Endothelial cell of umbilical vein (primary cell): ENCODE data around the gene MOK. TPM values are rescaled to one million over a fixed set of nuclear protein-coding genes. Genes with fewer than 3 reads are reported as not detected.

Experiments
- BruUV-seq: library from RNA; stranded (reverse); fragments of 400-500 nt; replicated peaks from 2 replicates; lab custom pipeline; 2021; lab: Mats Ljungman, UMichigan
- CTCF ChIA-PET: fragments of 300-600, 350-600 bp; sonication (Branson Sonifier 250); formaldehyde crosslinking; loops from one replicate; lab custom pipeline; 2021; ENCODE audit warnings: antibody characterized with exemption, inconsistent platforms; lab: Charles Lee
- POLR2A ChIA-PET: fragments of 300-600, 350-600 bp; sonication (Branson Sonifier 250); formaldehyde crosslinking; loops from one replicate; lab custom pipeline; 2021; ENCODE audit warnings: antibody characterized with exemption, inconsistent platforms; lab: Charles Lee
- DNase-seq: peaks from one replicate; pipeline ENCODE4 v3.0.0-alpha.2; 2011; ENCODE audit warnings: low read depth, low spot score
- FAIRE-seq: peaks from 2 replicates; lab custom pipeline; 2011; peaks lifted over from hg19 to GRCh38; lab: Jason Lieb, UNC
- H2AFZ ChIP-seq: 2 replicates; pipeline ENCODE4 v1.6.0; 2012; ENCODE audit warnings: low read depth, low read length, control low read depth, inconsistent platforms
- H3K27ac ChIP-seq: 2 replicates; pipeline ENCODE4 v1.5.1; 2011; ENCODE audit warnings: low read depth, mild to moderate bottlenecking, control low read depth, low read length, moderate library complexity; ENCODE audit not compliant: insufficient read depth
- H3K27me3 ChIP-seq, 2 experiments: 2 replicates each; pipeline versions ENCODE4 v1.6.0 to v1.6.1; 2011; ENCODE audit warnings: low read length in 2 of 2, mixed read lengths in 1 of 2; ENCODE audit not compliant: control insufficient read depth in 2 of 2, insufficient read depth in 2 of 2
- H3K36me3 ChIP-seq, 2 experiments: 2 replicates in 1 of 2; 3 replicates in 1 of 2; pipeline ENCODE4 v1.5.1; 2011; ENCODE audit warnings: low read length in 2 of 2, mild to moderate bottlenecking in 1 of 2, moderate library complexity in 1 of 2; ENCODE audit not compliant: control insufficient read depth in 2 of 2, insufficient read depth in 2 of 2; ENCODE audit errors: extremely low read depth in 1 of 2
- H3K4me1 ChIP-seq: 3 replicates; pipeline ENCODE4 v1.5.1; 2011; ENCODE audit warnings: mild to moderate bottlenecking, low read length; ENCODE audit not compliant: control insufficient read depth, insufficient read depth; ENCODE audit errors: extremely low read depth
- H3K4me2 ChIP-seq: 2 replicates; pipeline ENCODE4 v1.6.1; 2011; ENCODE audit warnings: low read length, control low read depth, mixed read lengths; ENCODE audit not compliant: insufficient read depth
- H3K4me3 ChIP-seq, 3 experiments: fragments of 200-600 bp in 1 of 3; sonication (generic), shearing (Covaris generic) in 1 of 3; replicated peaks in 1 of 3; 2 replicates each; pipeline ENCODE4 v1.5.1; 2011 to 2016; ENCODE audit warnings: control low read depth in 3 of 3, low read length in 3 of 3, mild to moderate bottlenecking in 2 of 3, inconsistent platforms in 1 of 3, low read depth in 1 of 3, moderate library complexity in 1 of 3; ENCODE audit not compliant: insufficient read depth in 1 of 3
- H3K79me2 ChIP-seq: 2 replicates; pipeline ENCODE4 v1.6.0; 2012; ENCODE audit warnings: low read length, inconsistent platforms; ENCODE audit not compliant: control insufficient read depth, insufficient read depth
- H3K9ac ChIP-seq: replicated peaks from 2 replicates; pipeline ENCODE3; 2011; ENCODE audit warnings: low read length, control low read depth; ENCODE audit not compliant: insufficient read depth; ENCODE audit errors: extremely low read depth
- H3K9me1 ChIP-seq: replicated peaks from 3 replicates; pipeline ENCODE4 v1.6.0; 2011; ENCODE audit warnings: mild to moderate bottlenecking, low read length; ENCODE audit not compliant: control insufficient read depth, insufficient read depth; ENCODE audit errors: extremely low read depth
- H3K9me3 ChIP-seq: replicated peaks from 2 replicates; pipeline ENCODE4 v1.5.1; 2012; ENCODE audit warnings: low read length, inconsistent platforms; ENCODE audit not compliant: control insufficient read depth, insufficient read depth
- H4K20me1 ChIP-seq: replicated peaks from 2 replicates; pipeline ENCODE3; 2011; ENCODE audit warnings: mild to moderate bottlenecking, low read length; ENCODE audit not compliant: control insufficient read depth, insufficient read depth; ENCODE audit errors: extremely low read depth
- CTCF ChIP-seq, 2 donors: IDR thresholded peaks; 1 replicate in 1 of 2; 2 replicates in 1 of 2; pipeline ENCODE4 v1.5.1; 2011; ENCODE audit warnings: low read length in 2 of 2, mild to moderate bottlenecking in 2 of 2, moderate library complexity in 2 of 2, control low read depth in 1 of 2, inconsistent platforms in 1 of 2, low read depth in 1 of 2; ENCODE audit not compliant: insufficient read depth in 1 of 2; ENCODE audit errors: extremely low read depth in 1 of 2
- EZH2 ChIP-seq: IDR thresholded peaks from 2 replicates; pipeline ENCODE4 v1.6.1; 2012; ENCODE audit warnings: borderline replicate concordance, low read depth, mild to moderate bottlenecking, moderate library complexity, low read length, inconsistent platforms; ENCODE audit not compliant: severe bottlenecking
- FOS ChIP-seq: IDR thresholded peaks from 2 replicates; pipeline ENCODE4 v1.6.1; 2011; ENCODE audit warnings: mild to moderate bottlenecking, low read length, moderate library complexity, borderline replicate concordance; ENCODE audit not compliant: insufficient read depth
- GATA2 ChIP-seq: IDR thresholded peaks from 2 replicates; pipeline ENCODE4 v1.7.0; 2011; ENCODE audit warnings: low read depth, mild to moderate bottlenecking, moderate library complexity, mixed read lengths, low read length; ENCODE audit not compliant: insufficient read length, insufficient read depth
- JUN ChIP-seq: IDR thresholded peaks from 2 replicates; pipeline ENCODE4 v1.6.1; 2011; ENCODE audit warnings: borderline replicate concordance, low read depth; ENCODE audit not compliant: insufficient read length, insufficient read depth
- MAX ChIP-seq: IDR thresholded peaks from 2 replicates; pipeline ENCODE4 v1.6.1; 2011; ENCODE audit not compliant: insufficient read depth, insufficient read length
- MYC ChIP-seq: IDR thresholded peaks from one replicate; pipeline ENCODE4 v1.6.1; 2011; ENCODE audit warnings: mild to moderate bottlenecking, low read depth, low read length
- POLR2A ChIP-seq: IDR thresholded peaks from 2 replicates; pipeline ENCODE4 v1.6.1; 2012; ENCODE audit warnings: low read depth, mild to moderate bottlenecking, control low read depth, low read length
- POLR2AphosphoS5 ChIP-seq: IDR thresholded peaks from 2 replicates; pipeline ENCODE4 v1.6.1; 2012; ENCODE audit warnings: low read depth, mild to moderate bottlenecking, control low read depth, low read length, moderate library complexity; ENCODE audit not compliant: insufficient read depth
- dilution Hi-C: fragments of 300-500 bp; cut with MboI; formaldehyde crosslinking; loops from one replicate; pipeline ENCODE4 v1.15.0; 2019; ENCODE audit warnings: low sequenced_read_pairs; ENCODE audit not compliant: extremely low pct_ligation_motif_present
- intact Hi-C: fragments of 100-400 bp; cut with micrococcal nuclease; formaldehyde crosslinking; loops from one replicate; pipeline ENCODE4 v1.10.0; 2022
- polyA plus RNA-seq, 4 experiments: library from polyadenylated mRNA; depleted of rRNA in 3 of 4; stranded (reverse) in 3 of 4; unstranded in 1 of 4; fragments of >200 nt; gene quantifications; 2 replicates each; pipeline versions ENCODE4 v1.2.1 to v1.2.3, GENCODE V29; 2011 to 2012; ENCODE audit warnings: missing spikeins in 1 of 4
- total RNA-seq: library from RNA; stranded (reverse); gene quantifications from 2 replicates; pipeline ENCODE4 v1.2.3, GENCODE V29; 2021

Gene MOK
- total and polyA plus RNA-seq, 2 donors (not counting 3 experiments of a cell fraction or from before 2014, with no cell fraction given) = 6.1 to 8.6 TPM

- ChIA-PET CTCF (no interaction called here), POLR2A (no interaction called here)
- H3K79me2 ChIP-seq = no peaks in the 10 kb centered on the region
- no peak overlapping the region for H2AFZ ChIP-seq
- H3K9me1 ChIP-seq = no peaks in the 10 kb centered on the region
- no peak overlapping the region for H3K4me2 ChIP-seq
- TF ChIP-seq FOS (no peak), POLR2A (no peak), CTCF (IDR thresholded peaks at IDR 0.05; ENCODE audit: extremely low read depth in 1 of 2, insufficient read depth in 1 of 2, low read depth in 1 of 2, low read length in 2 of 2) (no peak), MYC (no peak), JUN (no peak), POLR2AphosphoS5 (no peak), EZH2 (no peak), MAX (no peak), GATA2 (no peak)
- FAIRE-seq = no peak
- no peaks in the 10 kb centered on the region for H3K9me3 ChIP-seq
- no peaks in the 10 kb centered on the region for H4K20me1 ChIP-seq
- BruUV-seq = no TSS peak
- dilution Hi-C loops (no loop called here), intact Hi-C loops (no loop called here)
- no peaks in the 10 kb centered on the region for H3K4me1 ChIP-seq
- H3K36me3 ChIP-seq = no peaks in the 10 kb centered on the region
- no peak for DNase-seq
- H3K4me3 ChIP-seq = no peak overlapping the region
- H3K27ac ChIP-seq = no peak overlapping the region
- no peak overlapping the region for H3K9ac ChIP-seq
- no peaks in the 10 kb centered on the region for H3K27me3 ChIP-seq
Observed at GRCh38 chr14:102256716-102257115, 48.2 kb downstream of the MOK start.
